H9 (cell line): Measurements from ENCODE around the gene FBXO48. TPM values are rescaled to one million over a fixed set of nuclear protein-coding genes. Genes with fewer than 3 reads are reported as not detected.

ENCODE experiments used
- DNase-seq: peaks from one replicate; pipeline ENCODE4 v3.0.0-alpha.2; 2017
- H2AFZ ChIP-seq: one replicate; pipeline ENCODE4 v1.6.1; 2013; ENCODE audit warnings: mild to moderate bottlenecking, low read length, control low read depth, moderate library complexity
- H2AK5ac ChIP-seq: 2 replicates; pipeline ENCODE4 v1.6.1; 2013; ENCODE audit warnings: low read length, control low read depth, mixed read lengths; ENCODE audit not compliant: insufficient read length
- H2BK120ac ChIP-seq: one replicate; pipeline ENCODE4 v1.6.1; 2013; ENCODE audit warnings: low read depth, mild to moderate bottlenecking, low read length, control low read depth, inconsistent platforms; ENCODE audit not compliant: poor library complexity, severe bottlenecking
- H2BK12ac ChIP-seq: 2 replicates; pipeline ENCODE4 v1.6.1; 2013; ENCODE audit warnings: low read length, control low read depth, mixed read lengths, low read depth; ENCODE audit not compliant: insufficient read length
- H2BK15ac ChIP-seq: 2 replicates; pipeline ENCODE4 v1.6.1; 2013; ENCODE audit warnings: low read depth, low read length, control low read depth
- H2BK20ac ChIP-seq: one replicate; pipeline ENCODE4 v1.6.1; 2013; ENCODE audit warnings: low read depth, mild to moderate bottlenecking, low read length, control low read depth, inconsistent platforms; ENCODE audit not compliant: poor library complexity, severe bottlenecking
- H2BK5ac ChIP-seq: 2 replicates; pipeline ENCODE4 v1.6.1; 2013; ENCODE audit warnings: low read length, control low read depth, mixed read lengths; ENCODE audit not compliant: insufficient read length
- H3K14ac ChIP-seq: 2 replicates; pipeline ENCODE4 v1.6.1; 2013; ENCODE audit warnings: low read length, control low read depth; ENCODE audit not compliant: insufficient read depth
- H3K18ac ChIP-seq: 2 replicates; pipeline ENCODE4 v1.6.1; 2013; ENCODE audit warnings: low read depth, mild to moderate bottlenecking, mixed read lengths, low read length, control low read depth; ENCODE audit not compliant: insufficient read length
- H3K23ac ChIP-seq: 2 replicates; pipeline ENCODE4 v1.6.1; 2013; ENCODE audit warnings: low read length, control low read depth, mixed read lengths, low read depth; ENCODE audit not compliant: insufficient read length
- H3K23me2 ChIP-seq: 2 replicates; pipeline ENCODE4 v1.6.1; 2013; ENCODE audit warnings: low read depth, mild to moderate bottlenecking, mixed read lengths, low read length, control low read depth; ENCODE audit not compliant: insufficient read length, poor library complexity, severe bottlenecking
- H3K27ac ChIP-seq: 2 replicates; pipeline ENCODE4 v1.5.1; 2013; ENCODE audit warnings: low read length, control low read depth, mixed read lengths, low read depth; ENCODE audit not compliant: insufficient read length
- H3K27me3 ChIP-seq: 2 replicates; pipeline ENCODE4 v1.6.1; 2013; ENCODE audit warnings: low read length, control low read depth, inconsistent platforms; ENCODE audit not compliant: insufficient read depth
- H3K4ac ChIP-seq: 2 replicates; pipeline ENCODE4 v1.6.1; 2013; ENCODE audit warnings: low read depth, mild to moderate bottlenecking, control low read depth, inconsistent platforms, low read length, moderate library complexity
- H3K4me1 ChIP-seq: 2 replicates; pipeline ENCODE4 v1.6.1; 2013; ENCODE audit warnings: low read length, control low read depth, inconsistent platforms; ENCODE audit not compliant: insufficient read depth
- H3K4me2 ChIP-seq: 2 replicates; pipeline ENCODE4 v1.6.1; 2013; ENCODE audit warnings: low read length, control low read depth, mixed read lengths; ENCODE audit not compliant: insufficient read length, insufficient read depth
- H3K56ac ChIP-seq: 2 replicates; pipeline ENCODE4 v1.6.1; 2013; ENCODE audit warnings: low read depth, mild to moderate bottlenecking, mixed read lengths, low read length, control low read depth; ENCODE audit not compliant: insufficient read length
- H3K79me1 ChIP-seq: 2 replicates; pipeline ENCODE4 v1.6.1; 2013; ENCODE audit warnings: low read depth, mild to moderate bottlenecking, moderate library complexity, low read length, control low read depth, inconsistent platforms; ENCODE audit not compliant: insufficient read depth, poor library complexity, severe bottlenecking
- H3K79me2 ChIP-seq: 2 replicates; pipeline ENCODE4 v1.6.1; 2013; ENCODE audit warnings: low read length, control low read depth, inconsistent platforms; ENCODE audit not compliant: insufficient read depth
- H3K9ac ChIP-seq: 2 replicates; pipeline ENCODE4 v1.6.1; 2013; ENCODE audit warnings: low read length, control low read depth, mixed read lengths; ENCODE audit not compliant: insufficient read length; ENCODE audit errors: extremely low read depth
- H3K9me3 ChIP-seq: one replicate; pipeline ENCODE4 v1.6.1; 2013; ENCODE audit warnings: low read depth, low read length, inconsistent platforms; ENCODE audit not compliant: control insufficient read depth
- H3T11ph ChIP-seq: one replicate; pipeline ENCODE4 v1.6.1; 2013; ENCODE audit warnings: mild to moderate bottlenecking, low read length, control low read depth, inconsistent platforms
- H4K20me1 ChIP-seq: one replicate; pipeline ENCODE4 v1.6.1; 2013; ENCODE audit not compliant: control insufficient read depth, insufficient read length, insufficient read depth
- H4K5ac ChIP-seq: 2 replicates; pipeline ENCODE4 v1.6.1; 2013; ENCODE audit warnings: low read depth, mild to moderate bottlenecking, mixed read lengths, low read length, control low read depth; ENCODE audit not compliant: insufficient read length
- H4K8ac ChIP-seq: replicated peaks from 2 replicates; pipeline ENCODE4 v1.6.1; 2013; ENCODE audit warnings: low read length, control low read depth, mixed read lengths, low read depth; ENCODE audit not compliant: insufficient read length
- H4K91ac ChIP-seq: 2 replicates; pipeline ENCODE4 v1.6.1; 2013; ENCODE audit warnings: low read depth, mild to moderate bottlenecking, moderate library complexity, mixed read lengths, low read length, control low read depth; ENCODE audit not compliant: insufficient read length
- H3K27ac Mint-ChIP-seq, 3 experiments: 2 replicates in 2 of 3; 3 replicates in 1 of 3; pipeline ENCODE4 v1.8.0; 2020 to 2021; ENCODE audit warnings: mixed read lengths in 3 of 3, mild to moderate bottlenecking in 1 of 3, moderate library complexity in 1 of 3
- H3K27me3 Mint-ChIP-seq: 2 replicates; pipeline ENCODE4 v1.8.0; 2021; ENCODE audit warnings: low read depth, mild to moderate bottlenecking, moderate library complexity, mixed read lengths
- H3K36me3 Mint-ChIP-seq, 3 experiments: 2 replicates in 2 of 3; 3 replicates in 1 of 3; pipeline ENCODE4 v1.8.0; 2020 to 2021; ENCODE audit warnings: low read depth in 3 of 3, mixed read lengths in 3 of 3; ENCODE audit not compliant: insufficient read depth in 1 of 3
- H3K4me1 Mint-ChIP-seq, 2 experiments: 2 replicates each; pipeline ENCODE4 v1.8.0; 2020; ENCODE audit warnings: mixed read lengths in 2 of 2
- H3K4me3 Mint-ChIP-seq, 2 experiments: 2 replicates in 1 of 2; 3 replicates in 1 of 2; pipeline ENCODE4 v1.8.0; 2020 to 2021; ENCODE audit warnings: mild to moderate bottlenecking in 2 of 2, mixed read lengths in 2 of 2, moderate library complexity in 1 of 2
- H3K9me3 Mint-ChIP-seq, 2 experiments: 2 replicates in 1 of 2; 3 replicates in 1 of 2; pipeline ENCODE4 v1.8.0; 2020; ENCODE audit warnings: mild to moderate bottlenecking in 2 of 2, mixed read lengths in 2 of 2, moderate library complexity in 1 of 2
- CTCF ChIP-seq: fragments of 200-600 bp; sonication (generic); conservative IDR thresholded peaks from 3 replicates; pipeline ENCODE4 v1.8.0; 2021; ENCODE audit warnings: antibody characterized with exemption, mild to moderate bottlenecking
- WGBS: extraction: QIAGEN DNeasy Blood & Tissue Kit; methylation state at CpG from one replicate; pipeline ENCODE4 v1.1.7; 2013; ENCODE audit warnings: missing lambda C conversion rate, low lambda C conversion rate, mixed read lengths; ENCODE audit not compliant: insufficient read length; ENCODE audit errors: extremely low coverage; 5-methylcytosine and 5-hydroxymethylcytosine counted together
- total RNA-seq: library from RNA; stranded (reverse); gene quantifications from 2 replicates; pipeline ENCODE4 v1.2.1, GENCODE V29; 2021

FBXO48 gene
- total RNA-seq, 1 experiment from 2014 or later: 1.4 TPM

- Histone ChIP-seq H2AFZ (no peak overlapping the region), H3K14ac (no peak overlapping the region), H4K8ac (no peak overlapping the region), H2AK5ac (no peak overlapping the region), H2BK5ac (no peak overlapping the region), H3K4me1 (no peaks in the 10 kb centered on the region), H4K20me1 (no peaks in the 10 kb centered on the region), H3K18ac (no peak overlapping the region), H3K23me2 (no peaks in the 10 kb centered on the region), H3K4ac (no peak overlapping the region), H2BK20ac (no peak overlapping the region), H3K9me3 (no peaks in the 10 kb centered on the region), H3K23ac (no peak overlapping the region), H3K4me2 (no peak overlapping the region), H3K56ac (no peak overlapping the region), H2BK12ac (no peak overlapping the region), H3K27ac (no peak overlapping the region), H3T11ph (no peak overlapping the region), H2BK120ac (no peak overlapping the region), H4K5ac (no peak overlapping the region), H3K79me2 (no peaks in the 10 kb centered on the region), H2BK15ac (no peak overlapping the region), H3K27me3 (no peaks in the 10 kb centered on the region), H3K79me1 (no peaks in the 10 kb centered on the region), H3K9ac (no peak overlapping the region), H4K91ac (no peak overlapping the region)
- H3K36me3 Mint-ChIP-seq: no peaks in the 10 kb centered on the region; a peak in 1 of 7 replicates
- H3K4me1 Mint-ChIP-seq: peaks cover 14 to 19% of the 10 kb centered on the region in 2 experiments
- H3K27ac Mint-ChIP-seq: 0 out of 7 replicates have a peak overlapping the region, but pooled peaks of 1 of the 3 experiments have one; percentile 2
- H3K27me3 Mint-ChIP-seq: peaks cover 10% of the 10 kb centered on the region
- no peak overlapping the region for H3K4me3 Mint-ChIP-seq
- TF ChIP-seq CTCF: no peak
- no CpG with 5 or more reads among the region's 2 CpGs for WGBS
- no peak for DNase-seq
- no peaks in the 10 kb centered on the region for H3K9me3 Mint-ChIP-seq
These were observed 53.6 kb downstream of the FBXO48 start for GRCh38 chr2:68413466-68413865.
